Esophagus squamous epithelium (tissue), 5 donors: ENCODE measurements around the gene SOX6. TPM values are rescaled to one million over a fixed set of nuclear protein-coding genes. Genes with fewer than 3 reads are reported as not detected.
"Not testable (repeated sequence)": the region's sequence is repeated elsewhere in the genome, so short reads cannot be mapped to it uniquely, and the experiment has no call there.

Source experiments
- DNase-seq: peaks from one replicate; lab custom pipeline; 2025; lab: John Stamatoyannopoulos, UW
- H3K27ac ChIP-seq, 4 donors: fragments of 200-600 bp; sonication (generic); one replicate each; pipeline ENCODE4 v1.5.1; 2016 to 2019; ENCODE audit warnings: mild to moderate bottlenecking in 1 of 4
- H3K27me3 ChIP-seq, 4 donors: fragments of 200-600 bp; sonication (generic); 1 replicate in 3 of 4; 2 replicates in 1 of 4; pipeline versions ENCODE4 v1.5.1 to v1.6.0; 2017 to 2021; ENCODE audit warnings: antibody characterized with exemption in 1 of 4
- H3K36me3 ChIP-seq, 3 donors: fragments of 200-600 bp; sonication (generic); one replicate each; pipeline ENCODE4 v1.5.1; 2016 to 2019
- H3K4me1 ChIP-seq, 3 donors: fragments of 200-600 bp; sonication (generic); one replicate each; pipeline ENCODE4 v1.5.1; 2017 to 2019
- H3K4me3 ChIP-seq, 4 donors: fragments of 200-600 bp; sonication (generic); 1 replicate in 3 of 4; 2 replicates in 1 of 4; pipeline ENCODE4 v1.5.1; 2016 to 2019; ENCODE audit warnings: mild to moderate bottlenecking in 2 of 4, moderate library complexity in 1 of 4
- H3K9me3 ChIP-seq, 3 donors: fragments of 200-600 bp; sonication (generic); one replicate each; pipeline ENCODE4 v1.5.1; 2016 to 2019
- CTCF ChIP-seq, 6 experiments: fragments of 450-650 bp in 4 of 6; fragments of 200-600 bp in 2 of 6; sonication (generic) in 2 of 6; IDR thresholded peaks; one replicate each; pipeline ENCODE4 v1.5.1; 2016 to 2019; ENCODE audit warnings: antibody characterized with exemption in 6 of 6, mild to moderate bottlenecking in 4 of 6, moderate library complexity in 4 of 6
- POLR2A ChIP-seq, 4 donors: fragments of 450-650 bp; IDR thresholded peaks; one replicate each; pipeline ENCODE4 v1.6.1; 2017; ENCODE audit warnings: antibody characterized with exemption in 4 of 4, mild to moderate bottlenecking in 4 of 4, moderate library complexity in 3 of 4
- WGBS, 2 donors: methylation state at CpG; one replicate each; pipeline ENCODE4 v1.1.5; 2018; 5-methylcytosine and 5-hydroxymethylcytosine counted together
- intact Hi-C: fragments of 100-400 bp; cut with DNase I; formaldehyde crosslinking; loops from one replicate; pipeline ENCODE4 v1.15.0; 2022
- total RNA-seq, 4 donors: library from RNA; depleted of rRNA; stranded (reverse); fragments of >200 nt; gene quantifications; one replicate each; pipeline ENCODE4 v1.1.0, GENCODE V29; 2016
- donor health status: DM: yes; HTN: yes; CAD: no.

SOX6 gene
- total RNA-seq, 4 donors from 2014 or later, result 7.8 to 16.0 (median 10.6) TPM

GRCh38 chr11:15929371-15929901, 426.9 kb downstream of the SOX6 start:
- 100% methylated on average over 2 of the region's 3 CpGs; no CpG with 5 or more reads in 1 of the 2 donors for WGBS, 2 donors
- no peak overlapping the region for H3K27ac ChIP-seq
- peaks cover 0 to 9% (median 0%) of the 10 kb centered on the region in 3 donors for H3K9me3 ChIP-seq
- TF ChIP-seq CTCF (IDR thresholded peaks at IDR 0.05) (no peak), POLR2A (IDR thresholded peaks at IDR 0.05) (no peak)
- no peaks in the 10 kb centered on the region for H3K27me3 ChIP-seq
- no peaks in the 10 kb centered on the region for H3K4me1 ChIP-seq
- intact Hi-C loops, result no loop called here
- no peaks in the 10 kb centered on the region for H3K36me3 ChIP-seq
- H3K4me3 ChIP-seq, result no peak overlapping the region
- DNase-seq, result no peak

GRCh38 chr11:15927864-15928217, 428.5 kb downstream of the SOX6 start:
- no peak for DNase-seq
- TF ChIP-seq POLR2A (IDR thresholded peaks at IDR 0.05) (no peak), CTCF (IDR thresholded peaks at IDR 0.05) (no peak)

GRCh38 chr11:15927196-15927863, 429.0 kb downstream of the SOX6 start:
- Histone ChIP-seq H3K4me1 (no peaks in the 10 kb centered on the region), H3K36me3 (no peaks in the 10 kb centered on the region), H3K4me3 (no peak overlapping the region), H3K9me3 (peaks cover 0 to 9% (median 0%) of the 10 kb centered on the region in 3 donors), H3K27me3 (no peaks in the 10 kb centered on the region), H3K27ac (no peak overlapping the region)
- TF ChIP-seq POLR2A (IDR thresholded peaks at IDR 0.05) (no peak), CTCF (IDR thresholded peaks at IDR 0.05) (no peak)
- WGBS, 2 donors, result 79 to 81% methylated on average over 5 of the region's 5 CpGs
- intact Hi-C loops, result no loop called here
- no peak for DNase-seq

More at GRCh38 chr11:15927864-15928217, 428.5 kb downstream of the SOX6 start:
- H3K27me3 ChIP-seq, result no peaks in the 10 kb centered on the region
- intact Hi-C loops, result no loop called here
- no peaks in the 10 kb centered on the region for H3K36me3 ChIP-seq
- no peak overlapping the region for H3K4me3 ChIP-seq
- peaks cover 0 to 9% (median 0%) of the 10 kb centered on the region in 3 donors for H3K9me3 ChIP-seq
- H3K27ac ChIP-seq, result no peak overlapping the region
- no peaks in the 10 kb centered on the region for H3K4me1 ChIP-seq

- intact Hi-C loops, result no loop called here
- TF ChIP-seq CTCF (IDR thresholded peaks at IDR 0.05) (no peak), POLR2A (IDR thresholded peaks at IDR 0.05) (no peak)
- Histone ChIP-seq H3K4me1 (no peaks in the 10 kb centered on the region), H3K27ac (no peak overlapping the region), H3K4me3 (no peak overlapping the region), H3K27me3 (no peaks in the 10 kb centered on the region), H3K9me3 (peaks cover 0 to 1% (median 0%) of the 10 kb centered on the region in 3 donors), H3K36me3 (no peaks in the 10 kb centered on the region)
- DNase-seq, result no peak
- 67 to 90% methylated on average over 2 of the region's 2 CpGs for WGBS, 2 donors
Measured at GRCh38 chr11:15926071-15926470, 430.3 kb downstream of the SOX6 start.

GRCh38 chr11:15923183-15923582, 433.2 kb downstream of the SOX6 start:
- no peaks in the 10 kb centered on the region for H3K36me3 ChIP-seq
- H3K27me3 ChIP-seq, result no peaks in the 10 kb centered on the region
- H3K9me3 ChIP-seq, result no peaks in the 10 kb centered on the region
- no peak for TF ChIP-seq CTCF (IDR thresholded peaks at IDR 0.05)
- TF ChIP-seq POLR2A (IDR thresholded peaks at IDR 0.05), result no peak
- H3K4me1 ChIP-seq, result no peaks in the 10 kb centered on the region
- no peak overlapping the region for H3K4me3 ChIP-seq
- intact Hi-C loops, result no loop called here
- WGBS, 2 donors, result 52 to 56% methylated on average over 2 of the region's 2 CpGs
- H3K27ac ChIP-seq, result no peak overlapping the region
- DNase-seq, result no peak

- DNase-seq, intact Hi-C loops: not testable (repeated sequence)
- WGBS, 2 donors, result 86 to 89% methylated on average over 3 to 6 of the region's 6 CpGs
Measured at GRCh38 chr11:15922745-15923144, 433.6 kb downstream of the SOX6 start.

More at GRCh38 chr11:15922745-15923144, 433.6 kb downstream of the SOX6 start:
- not testable (repeated sequence) for H3K9me3 ChIP-seq, H3K27me3 ChIP-seq, H3K36me3 ChIP-seq, H3K4me1 ChIP-seq, H3K27ac ChIP-seq, H3K4me3 ChIP-seq
